Measurements from ENCODE around the gene C2CD2.

Gene C2CD2

GRCh38 chr21:41929248-41929647 is 24.6 kb downstream of the C2CD2 start:
- no peak for DNase-seq

GRCh38 chr21:41928621-41929220 is 25.1 kb downstream of the C2CD2 start:
- no peak for DNase-seq

GRCh38 chr21:41927727-41928409 is 25.9 kb downstream of the C2CD2 start:
- no peak for DNase-seq

GRCh38 chr21:41926807-41927171 is 27.0 kb downstream of the C2CD2 start:
- DNase-seq, result no peak

GRCh38 chr21:41926117-41926806 is 27.6 kb downstream of the C2CD2 start:
- DNase-seq, result peak; percentile 73

GRCh38 chr21:41925767-41926116 is 28.1 kb downstream of the C2CD2 start:
- DNase-seq, result no peak

- DNase-seq, result no peak
Observed at GRCh38 chr21:41924368-41924754, 29.5 kb downstream of the C2CD2 start.

GRCh38 chr21:41923631-41924367 is 30.0 kb downstream of the C2CD2 start:
- no peak for DNase-seq

GRCh38 chr21:41923186-41923585 is 30.6 kb downstream of the C2CD2 start:
- no peak for DNase-seq

GRCh38 chr21:41921021-41921420 is 32.8 kb downstream of the C2CD2 start:
- DNase-seq, result no peak

- no peak for DNase-seq
Observed at GRCh38 chr21:41920476-41920875, 33.3 kb downstream of the C2CD2 start.

- DNase-seq, result no peak
Observed at GRCh38 chr21:41919666-41920398, 34.0 kb downstream of the C2CD2 start.

- no peak for DNase-seq
Observed at GRCh38 chr21:41918561-41919358, 35.1 kb downstream of the C2CD2 start.

GRCh38 chr21:41917531-41917930 is 36.3 kb downstream of the C2CD2 start:
- no peak for DNase-seq

- no peak for DNase-seq
Observed at GRCh38 chr21:41916888-41917433, 36.9 kb downstream of the C2CD2 start.

GRCh38 chr21:41914965-41915364 is 38.9 kb downstream of the C2CD2 start:
- no peak for DNase-seq

GRCh38 chr21:41914358-41914757 is 39.5 kb downstream of the C2CD2 start:
- no peak for DNase-seq

GRCh38 chr21:41913230-41913629 is 40.6 kb downstream of the C2CD2 start:
- DNase-seq, result no peak

GRCh38 chr21:41908829-41909228 is 45.0 kb downstream of the C2CD2 start:
- no peak for DNase-seq

- no peak for DNase-seq
Observed at GRCh38 chr21:41907496-41908258, 46.1 kb downstream of the C2CD2 start.

- DNase-seq, result no peak
Observed at GRCh38 chr21:41906770-41907169, 47.0 kb downstream of the C2CD2 start.
